T47D (cell line): ENCODE measurements around the gene DGKZ.

ENCODE experiments used
- DNase-seq, 2 experiments: peaks; one replicate each; pipeline versions ENCODE4 v3.0.0 to v3.0.0-alpha.2; 2011 to 2012; ENCODE audit warnings: low read depth in 1 of 2, low spot score in 1 of 2
- JUND ChIP-seq: IDR thresholded peaks from 2 replicates; pipeline ENCODE4 v1.6.1; 2012; ENCODE audit warnings: low read depth
- in situ Hi-C: cut with HindIII; loops from 2 replicates; pipeline ENCODE4 v1.10.0; 2016; ENCODE audit warnings: low sequenced_read_pairs, low pct_unique_long_range_greater_than_20kb

The DGKZ gene

DNA sequence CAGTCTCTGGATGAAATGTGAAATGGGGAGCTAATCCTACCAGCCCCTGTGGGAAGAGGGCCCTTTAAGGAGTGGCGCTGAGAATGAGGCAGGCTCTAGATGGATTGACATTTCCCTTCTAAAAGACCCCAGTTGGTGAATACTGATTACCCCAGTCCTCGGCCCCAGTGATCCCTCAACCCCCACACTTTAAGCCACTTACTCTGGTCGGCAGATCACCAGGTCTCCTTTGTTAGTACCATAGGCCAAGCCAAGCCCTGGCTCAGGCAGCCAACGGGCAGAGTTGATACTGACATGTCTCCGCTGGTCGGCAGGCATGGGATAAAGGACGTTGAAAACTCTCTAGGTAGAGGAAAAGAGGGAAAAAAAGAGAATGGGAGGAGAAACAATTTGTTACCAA, 70.4 kb downstream of the DGKZ start:
- in situ Hi-C loops, result no loop called here
- no peak for TF ChIP-seq JUND

DNA sequence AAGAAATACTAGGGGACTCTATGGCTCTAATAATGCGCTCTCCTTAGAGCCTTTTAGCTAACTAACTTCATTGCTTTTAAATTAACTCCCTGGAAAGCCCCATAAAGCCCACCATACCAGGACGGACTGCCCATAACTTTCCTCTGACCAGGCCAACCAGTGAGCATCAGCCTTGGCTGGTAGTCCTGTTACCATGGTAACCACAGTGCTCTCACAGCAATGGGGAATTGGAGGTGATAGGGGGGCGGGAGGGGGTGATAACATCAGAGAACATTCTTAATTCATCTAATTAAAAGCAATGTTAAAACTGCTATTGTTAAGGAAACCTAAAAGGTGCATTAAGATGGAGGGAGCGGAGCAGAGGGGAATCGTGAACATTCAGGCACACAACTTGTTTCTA, 71.5 kb downstream of the DGKZ start:
- no peak for DNase-seq
- in situ Hi-C loops, result no loop called here
- TF ChIP-seq JUND, result no peak

More for the DNA sequence above, 70.4 kb downstream of the DGKZ start:
- no peak for DNase-seq

DNA sequence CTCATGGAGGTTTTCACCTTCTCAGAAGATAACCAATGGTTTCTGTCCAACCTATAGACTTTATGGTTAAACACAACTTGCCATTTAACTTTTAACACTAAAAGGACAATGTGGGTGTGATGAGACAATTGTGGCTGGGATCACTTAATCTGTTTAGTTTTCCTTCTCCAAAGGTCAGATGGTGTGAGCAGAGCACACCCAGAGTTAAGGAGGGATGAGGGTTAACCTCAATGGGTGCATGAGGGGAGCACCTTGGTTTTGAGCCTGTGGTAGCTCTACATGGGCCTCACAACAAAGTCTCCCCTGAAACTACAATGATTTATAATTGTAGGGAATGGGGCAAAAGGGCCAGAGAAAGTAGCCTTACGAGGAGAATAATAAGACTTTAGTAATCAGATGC, 73.2 kb downstream of the DGKZ start:
- in situ Hi-C loops, result no loop called here
- DNase-seq, result no peak
- no peak for TF ChIP-seq JUND

DNA sequence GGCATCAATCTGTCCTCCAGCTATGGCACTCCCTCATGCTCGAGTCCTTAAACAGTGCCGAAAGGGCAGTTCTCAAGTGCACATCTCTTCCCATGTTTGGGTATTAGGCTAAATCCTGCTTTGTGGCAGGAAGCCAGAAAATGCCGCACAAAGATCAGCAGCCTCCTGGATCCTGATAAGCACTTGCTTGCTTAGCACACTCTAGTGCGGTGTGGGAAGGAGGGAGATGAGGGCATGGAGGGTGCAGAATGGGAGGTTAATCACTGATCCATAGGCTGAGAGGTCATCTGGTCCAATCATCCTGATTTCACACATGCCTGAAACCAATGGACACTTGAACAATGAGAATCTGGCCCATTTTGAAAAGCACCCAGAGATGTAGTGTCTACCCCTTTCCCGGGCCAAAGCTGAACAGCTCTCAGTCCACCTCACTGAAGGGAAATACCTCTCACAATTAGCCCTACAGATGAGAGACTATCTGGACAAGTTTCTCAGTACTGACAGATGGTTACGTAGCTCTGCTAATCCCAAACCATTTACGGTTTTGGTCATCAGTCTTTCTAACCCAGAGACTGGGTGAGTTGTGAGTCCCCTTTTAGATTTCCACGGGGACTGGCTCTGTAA, 74.1 kb downstream of the DGKZ start:
- no peak for TF ChIP-seq JUND
- in situ Hi-C loops, result no loop called here

DNA sequence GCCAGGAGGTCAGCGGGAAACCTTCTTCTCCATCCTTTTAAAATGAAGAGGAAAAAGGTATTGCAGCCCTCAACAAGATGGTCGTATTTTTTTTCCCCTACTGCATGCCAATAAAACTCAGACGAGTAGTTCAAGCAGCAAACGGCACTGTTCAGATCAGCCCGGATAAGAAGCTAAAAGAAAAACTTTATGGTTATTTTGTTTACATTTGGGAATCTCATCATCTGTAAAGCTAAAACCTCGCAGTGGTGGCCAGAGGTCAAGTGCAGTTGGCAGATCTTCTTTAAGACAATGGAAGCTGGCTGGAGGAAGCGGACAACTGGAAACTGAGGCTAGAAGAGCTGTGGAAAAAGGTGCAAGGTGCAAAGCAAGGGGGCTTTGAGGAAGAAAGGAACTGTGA, 75.3 kb downstream of the DGKZ start:
- in situ Hi-C loops, result no loop called here
- peak in 1 of 2 experiments; percentile 20 for DNase-seq

More for the DNA sequence above, 74.1 kb downstream of the DGKZ start:
- no peak for DNase-seq

DNA sequence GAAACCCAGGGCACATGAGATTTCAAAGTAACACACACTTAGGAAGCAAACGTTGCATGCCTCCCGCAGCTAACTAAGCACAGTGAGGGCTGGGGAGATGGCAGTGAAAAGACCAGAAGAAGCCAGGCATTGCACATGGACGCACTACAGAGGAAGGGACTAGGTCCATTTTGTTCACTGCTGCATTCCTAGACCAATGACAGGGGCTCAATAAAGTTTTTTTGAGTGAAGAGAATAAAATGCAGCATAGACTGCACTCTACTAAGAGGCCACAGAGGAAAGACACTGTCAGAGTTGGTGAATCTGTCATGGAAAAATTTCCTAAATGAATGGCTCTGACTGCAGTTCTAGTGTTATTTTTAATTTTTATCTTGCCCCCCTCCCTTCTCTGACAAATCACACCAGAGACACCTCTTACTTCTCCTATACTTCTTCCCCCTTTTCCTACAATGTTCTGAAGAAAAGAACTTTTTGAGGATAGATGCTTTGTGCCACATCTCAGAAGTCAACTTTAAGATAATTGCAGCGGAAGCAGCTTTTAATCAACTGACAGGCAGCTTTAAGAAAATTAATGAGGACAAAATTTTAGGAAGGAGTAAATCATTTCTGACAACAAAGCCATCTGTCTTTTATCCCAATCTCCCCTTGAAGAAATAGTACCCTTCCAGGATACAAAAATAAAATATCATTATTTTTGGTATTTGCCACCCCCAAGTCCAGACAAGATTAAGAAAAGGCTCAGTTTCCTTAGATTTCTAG, 79.1 kb downstream of the DGKZ start:
- in situ Hi-C loops, result no loop called here
- no peak for DNase-seq
- TF ChIP-seq JUND, result no peak

More for the DNA sequence above, 75.3 kb downstream of the DGKZ start:
- no peak for TF ChIP-seq JUND

DNA sequence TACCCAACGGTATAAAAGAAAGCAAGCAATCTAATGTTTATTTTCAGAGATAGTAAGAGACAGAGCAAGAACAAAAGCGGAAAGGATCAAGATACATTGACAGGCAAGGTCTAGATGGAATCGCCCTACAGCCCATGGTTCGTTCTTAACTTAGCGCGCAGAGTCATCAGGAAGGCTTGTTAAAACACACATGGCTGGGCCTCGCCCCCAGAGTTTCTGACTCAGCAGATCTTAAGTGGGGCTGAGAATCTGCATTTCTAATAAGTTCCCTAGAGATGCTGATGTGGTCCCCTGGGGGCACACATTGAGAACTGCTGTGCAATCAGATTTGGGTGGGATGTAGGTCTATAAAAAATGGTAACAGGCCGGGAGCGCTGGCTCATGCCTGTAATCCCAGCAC, 80.1 kb downstream of the DGKZ start:
- TF ChIP-seq JUND, result no peak
- DNase-seq, result no peak

DNA sequence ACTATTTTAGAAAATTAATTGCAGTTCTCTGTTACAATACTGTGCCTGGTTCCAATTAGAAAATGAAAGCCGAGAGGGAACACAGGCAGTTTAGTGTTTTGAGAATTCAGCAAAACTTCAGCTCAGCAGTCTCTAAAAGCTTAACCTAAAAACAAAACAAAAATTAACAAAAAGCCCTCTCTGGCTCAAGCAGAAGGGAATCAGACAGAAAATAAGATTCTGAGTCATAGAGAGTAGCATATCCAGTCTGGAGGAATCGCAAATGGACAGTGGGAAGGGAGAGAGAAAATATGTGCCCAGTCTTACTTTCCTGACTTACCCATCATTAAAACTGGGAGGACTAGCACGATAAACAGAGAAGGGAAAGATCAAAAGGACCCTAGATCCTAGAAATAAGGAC, 82.5 kb downstream of the DGKZ start:
- in situ Hi-C loops, result no loop called here

More for the DNA sequence above, 80.1 kb downstream of the DGKZ start:
- in situ Hi-C loops, result no loop called here

More for the DNA sequence above, 82.5 kb downstream of the DGKZ start:
- no peak for DNase-seq
- TF ChIP-seq JUND, result no peak
